ENCODE data around the gene PI16. TPM values are rescaled to one million over a fixed set of nuclear protein-coding genes. Genes with fewer than 3 reads are reported as not detected.

PI16 gene
- total RNA-seq, 1 experiment from 2014 or later: 0.17 TPM

GRCh38 chr6:37007340-37008043 is 53.0 kb downstream of the PI16 start (continued):
- TF ChIP-seq, protein P1, sequence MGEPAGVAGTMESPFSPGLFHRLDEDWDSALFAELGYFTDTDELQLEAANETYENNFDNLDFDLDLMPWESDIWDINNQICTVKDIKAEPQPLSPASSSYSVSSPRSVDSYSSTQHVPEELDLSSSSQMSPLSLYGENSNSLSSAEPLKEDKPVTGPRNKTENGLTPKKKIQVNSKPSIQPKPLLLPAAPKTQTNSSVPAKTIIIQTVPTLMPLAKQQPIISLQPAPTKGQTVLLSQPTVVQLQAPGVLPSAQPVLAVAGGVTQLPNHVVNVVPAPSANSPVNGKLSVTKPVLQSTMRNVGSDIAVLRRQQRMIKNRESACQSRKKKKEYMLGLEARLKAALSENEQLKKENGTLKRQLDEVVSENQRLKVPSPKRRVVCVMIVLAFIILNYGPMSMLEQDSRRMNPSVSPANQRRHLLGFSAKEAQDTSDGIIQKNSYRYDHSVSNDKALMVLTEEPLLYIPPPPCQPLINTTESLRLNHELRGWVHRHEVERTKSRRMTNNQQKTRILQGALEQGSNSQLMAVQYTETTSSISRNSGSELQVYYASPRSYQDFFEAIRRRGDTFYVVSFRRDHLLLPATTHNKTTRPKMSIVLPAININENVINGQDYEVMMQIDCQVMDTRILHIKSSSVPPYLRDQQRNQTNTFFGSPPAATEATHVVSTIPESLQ (CRISPR knock-in tag; IDR thresholded peaks at IDR 0.05): no peak

DNA sequence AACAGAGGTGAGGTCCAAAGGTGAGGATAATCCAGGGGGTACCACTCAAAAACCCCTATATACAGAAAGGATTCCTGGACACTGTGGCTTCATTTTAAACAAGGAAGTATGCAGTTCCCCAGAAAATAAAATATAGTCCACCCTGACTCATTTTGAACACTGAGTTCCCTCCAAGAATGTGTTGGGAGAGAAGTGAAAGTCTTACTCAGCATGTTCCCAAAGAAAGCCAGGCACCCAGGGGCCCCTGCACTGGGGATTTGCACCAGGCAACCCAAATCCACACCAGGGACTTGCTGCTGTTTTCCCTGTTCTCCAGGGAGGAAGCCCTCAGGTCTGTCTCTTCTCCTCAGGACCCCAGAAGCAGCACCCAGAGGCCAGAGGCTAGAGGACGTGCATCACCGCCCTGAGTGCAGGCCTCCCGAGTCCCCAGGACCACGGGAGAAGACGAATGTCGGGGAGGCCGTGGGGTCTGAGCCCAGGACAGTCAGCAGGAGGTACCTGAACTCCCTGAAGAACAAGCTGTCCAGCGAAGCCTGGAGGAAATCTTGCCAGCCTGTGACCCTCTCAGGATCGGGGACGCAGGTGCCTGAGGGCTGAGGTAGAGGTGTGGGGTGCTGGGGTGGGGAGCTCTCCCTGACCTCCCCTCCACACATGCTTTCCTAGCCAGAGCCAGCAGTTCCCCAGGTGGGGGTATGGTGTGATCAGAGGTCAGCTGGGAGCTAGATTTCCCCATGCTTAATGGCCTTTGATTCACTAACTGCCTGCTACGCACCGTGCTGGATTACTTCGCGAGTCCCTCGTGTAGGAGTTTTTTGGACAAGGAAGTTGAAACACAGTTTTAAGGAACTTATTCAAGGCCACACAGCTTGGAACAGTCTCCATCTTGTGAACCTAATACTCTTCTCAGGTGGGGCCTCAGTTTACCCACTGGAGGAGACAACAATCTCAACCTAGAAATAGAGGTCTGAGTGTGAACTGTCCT is 54.2 kb downstream of the PI16 start:
- Mint-ChIP-seq H3K4me3 (no peak overlapping the region), H3K4me1 (0 out of 2 replicates have a peak, but pooled peaks cover under 1% of the 10 kb centered on the region), H3K27ac (no peak overlapping the region), H3K27me3 (ENCODE audit: low read depth) (no peaks in the 10 kb centered on the region), H3K9me3 (no peaks in the 10 kb centered on the region), H3K36me3 (no peaks in the 10 kb centered on the region)
- ATAC-seq (no peak), DNase-seq (ENCODE audit: low spot score) (no peak)
- ChIA-PET CTCF (interaction anchor here (1.0 to 2.3 kb wide), 3 partner anchors 10 to 201 kb away, joined by 3 to 9 read pairs (median 6); no protein-coding TSS in a partner anchor), POLR2A (no interaction called here)
- TF ChIP-seq, protein P2, sequence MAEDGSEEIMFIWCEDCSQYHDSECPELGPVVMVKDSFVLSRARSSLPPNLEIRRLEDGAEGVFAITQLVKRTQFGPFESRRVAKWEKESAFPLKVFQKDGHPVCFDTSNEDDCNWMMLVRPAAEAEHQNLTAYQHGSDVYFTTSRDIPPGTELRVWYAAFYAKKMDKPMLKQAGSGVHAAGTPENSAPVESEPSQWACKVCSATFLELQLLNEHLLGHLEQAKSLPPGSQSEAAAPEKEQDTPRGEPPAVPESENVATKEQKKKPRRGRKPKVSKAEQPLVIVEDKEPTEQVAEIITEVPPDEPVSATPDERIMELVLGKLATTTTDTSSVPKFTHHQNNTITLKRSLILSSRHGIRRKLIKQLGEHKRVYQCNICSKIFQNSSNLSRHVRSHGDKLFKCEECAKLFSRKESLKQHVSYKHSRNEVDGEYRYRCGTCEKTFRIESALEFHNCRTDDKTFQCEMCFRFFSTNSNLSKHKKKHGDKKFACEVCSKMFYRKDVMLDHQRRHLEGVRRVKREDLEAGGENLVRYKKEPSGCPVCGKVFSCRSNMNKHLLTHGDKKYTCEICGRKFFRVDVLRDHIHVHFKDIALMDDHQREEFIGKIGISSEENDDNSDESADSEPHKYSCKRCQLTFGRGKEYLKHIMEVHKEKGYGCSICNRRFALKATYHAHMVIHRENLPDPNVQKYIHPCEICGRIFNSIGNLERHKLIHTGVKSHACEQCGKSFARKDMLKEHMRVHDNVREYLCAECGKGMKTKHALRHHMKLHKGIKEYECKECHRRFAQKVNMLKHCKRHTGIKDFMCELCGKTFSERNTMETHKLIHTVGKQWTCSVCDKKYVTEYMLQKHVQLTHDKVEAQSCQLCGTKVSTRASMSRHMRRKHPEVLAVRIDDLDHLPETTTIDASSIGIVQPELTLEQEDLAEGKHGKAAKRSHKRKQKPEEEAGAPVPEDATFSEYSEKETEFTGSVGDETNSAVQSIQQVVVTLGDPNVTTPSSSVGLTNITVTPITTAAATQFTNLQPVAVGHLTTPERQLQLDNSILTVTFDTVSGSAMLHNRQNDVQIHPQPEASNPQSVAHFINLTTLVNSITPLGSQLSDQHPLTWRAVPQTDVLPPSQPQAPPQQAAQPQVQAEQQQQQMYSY (CRISPR knock-in tag; IDR thresholded peaks at IDR 0.05): no peak
- TF ChIP-seq TEAD1 (CRISPR knock-in tag; IDR thresholded peaks at IDR 0.05): no peak
- TF ChIP-seq FOXP1 (CRISPR knock-in tag; IDR thresholded peaks at IDR 0.05; ENCODE audit: borderline replicate concordance): no peak
- TF ChIP-seq SMAD4 (CRISPR knock-in tag; IDR thresholded peaks at IDR 0.05): no peak
- no peak for TF ChIP-seq IRF2 (CRISPR knock-in tag; IDR thresholded peaks at IDR 0.05; ENCODE audit: borderline replicate concordance, low read depth)
- TF ChIP-seq ZNF423 (CRISPR knock-in tag; IDR thresholded peaks at IDR 0.05): no peak
- TF ChIP-seq, protein P3, sequence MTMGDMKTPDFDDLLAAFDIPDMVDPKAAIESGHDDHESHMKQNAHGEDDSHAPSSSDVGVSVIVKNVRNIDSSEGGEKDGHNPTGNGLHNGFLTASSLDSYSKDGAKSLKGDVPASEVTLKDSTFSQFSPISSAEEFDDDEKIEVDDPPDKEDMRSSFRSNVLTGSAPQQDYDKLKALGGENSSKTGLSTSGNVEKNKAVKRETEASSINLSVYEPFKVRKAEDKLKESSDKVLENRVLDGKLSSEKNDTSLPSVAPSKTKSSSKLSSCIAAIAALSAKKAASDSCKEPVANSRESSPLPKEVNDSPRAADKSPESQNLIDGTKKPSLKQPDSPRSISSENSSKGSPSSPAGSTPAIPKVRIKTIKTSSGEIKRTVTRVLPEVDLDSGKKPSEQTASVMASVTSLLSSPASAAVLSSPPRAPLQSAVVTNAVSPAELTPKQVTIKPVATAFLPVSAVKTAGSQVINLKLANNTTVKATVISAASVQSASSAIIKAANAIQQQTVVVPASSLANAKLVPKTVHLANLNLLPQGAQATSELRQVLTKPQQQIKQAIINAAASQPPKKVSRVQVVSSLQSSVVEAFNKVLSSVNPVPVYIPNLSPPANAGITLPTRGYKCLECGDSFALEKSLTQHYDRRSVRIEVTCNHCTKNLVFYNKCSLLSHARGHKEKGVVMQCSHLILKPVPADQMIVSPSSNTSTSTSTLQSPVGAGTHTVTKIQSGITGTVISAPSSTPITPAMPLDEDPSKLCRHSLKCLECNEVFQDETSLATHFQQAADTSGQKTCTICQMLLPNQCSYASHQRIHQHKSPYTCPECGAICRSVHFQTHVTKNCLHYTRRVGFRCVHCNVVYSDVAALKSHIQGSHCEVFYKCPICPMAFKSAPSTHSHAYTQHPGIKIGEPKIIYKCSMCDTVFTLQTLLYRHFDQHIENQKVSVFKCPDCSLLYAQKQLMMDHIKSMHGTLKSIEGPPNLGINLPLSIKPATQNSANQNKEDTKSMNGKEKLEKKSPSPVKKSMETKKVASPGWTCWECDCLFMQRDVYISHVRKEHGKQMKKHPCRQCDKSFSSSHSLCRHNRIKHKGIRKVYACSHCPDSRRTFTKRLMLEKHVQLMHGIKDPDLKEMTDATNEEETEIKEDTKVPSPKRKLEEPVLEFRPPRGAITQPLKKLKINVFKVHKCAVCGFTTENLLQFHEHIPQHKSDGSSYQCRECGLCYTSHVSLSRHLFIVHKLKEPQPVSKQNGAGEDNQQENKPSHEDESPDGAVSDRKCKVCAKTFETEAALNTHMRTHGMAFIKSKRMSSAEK (CRISPR knock-in tag; IDR thresholded peaks at IDR 0.05; ENCODE audit: borderline replicate concordance): no peak
- no peak for TF ChIP-seq JUN (CRISPR knock-in tag; IDR thresholded peaks at IDR 0.05)
- no peak for TF ChIP-seq ZNF263 (CRISPR knock-in tag; IDR thresholded peaks at IDR 0.05; ENCODE audit: low read depth)
- TF ChIP-seq, protein P4, sequence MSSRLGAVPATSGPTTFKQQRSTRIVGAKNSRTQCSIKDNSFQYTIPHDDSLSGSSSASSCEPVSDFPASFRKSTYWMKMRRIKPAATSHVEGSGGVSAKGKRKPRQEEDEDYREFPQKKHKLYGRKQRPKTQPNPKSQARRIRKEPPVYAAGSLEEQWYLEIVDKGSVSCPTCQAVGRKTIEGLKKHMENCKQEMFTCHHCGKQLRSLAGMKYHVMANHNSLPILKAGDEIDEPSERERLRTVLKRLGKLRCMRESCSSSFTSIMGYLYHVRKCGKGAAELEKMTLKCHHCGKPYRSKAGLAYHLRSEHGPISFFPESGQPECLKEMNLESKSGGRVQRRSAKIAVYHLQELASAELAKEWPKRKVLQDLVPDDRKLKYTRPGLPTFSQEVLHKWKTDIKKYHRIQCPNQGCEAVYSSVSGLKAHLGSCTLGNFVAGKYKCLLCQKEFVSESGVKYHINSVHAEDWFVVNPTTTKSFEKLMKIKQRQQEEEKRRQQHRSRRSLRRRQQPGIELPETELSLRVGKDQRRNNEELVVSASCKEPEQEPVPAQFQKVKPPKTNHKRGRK (CRISPR knock-in tag; IDR thresholded peaks at IDR 0.05; ENCODE audit: borderline replicate concordance): no peak
- TF ChIP-seq ZSCAN18 (CRISPR knock-in tag; IDR thresholded peaks at IDR 0.05): no peak
- TF ChIP-seq, protein P5, sequence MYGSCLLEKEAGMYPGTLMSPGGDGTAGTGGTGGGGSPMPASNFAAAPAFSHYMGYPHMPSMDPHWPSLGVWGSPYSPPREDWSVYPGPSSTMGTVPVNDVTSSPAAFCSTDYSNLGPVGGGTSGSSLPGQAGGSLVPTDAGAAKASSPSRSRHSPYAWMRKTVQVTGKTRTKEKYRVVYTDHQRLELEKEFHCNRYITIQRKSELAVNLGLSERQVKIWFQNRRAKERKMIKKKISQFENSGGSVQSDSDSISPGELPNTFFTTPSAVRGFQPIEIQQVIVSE (CRISPR knock-in tag; IDR thresholded peaks at IDR 0.05; ENCODE audit: borderline replicate concordance): no peak
- TF ChIP-seq, protein P6, sequence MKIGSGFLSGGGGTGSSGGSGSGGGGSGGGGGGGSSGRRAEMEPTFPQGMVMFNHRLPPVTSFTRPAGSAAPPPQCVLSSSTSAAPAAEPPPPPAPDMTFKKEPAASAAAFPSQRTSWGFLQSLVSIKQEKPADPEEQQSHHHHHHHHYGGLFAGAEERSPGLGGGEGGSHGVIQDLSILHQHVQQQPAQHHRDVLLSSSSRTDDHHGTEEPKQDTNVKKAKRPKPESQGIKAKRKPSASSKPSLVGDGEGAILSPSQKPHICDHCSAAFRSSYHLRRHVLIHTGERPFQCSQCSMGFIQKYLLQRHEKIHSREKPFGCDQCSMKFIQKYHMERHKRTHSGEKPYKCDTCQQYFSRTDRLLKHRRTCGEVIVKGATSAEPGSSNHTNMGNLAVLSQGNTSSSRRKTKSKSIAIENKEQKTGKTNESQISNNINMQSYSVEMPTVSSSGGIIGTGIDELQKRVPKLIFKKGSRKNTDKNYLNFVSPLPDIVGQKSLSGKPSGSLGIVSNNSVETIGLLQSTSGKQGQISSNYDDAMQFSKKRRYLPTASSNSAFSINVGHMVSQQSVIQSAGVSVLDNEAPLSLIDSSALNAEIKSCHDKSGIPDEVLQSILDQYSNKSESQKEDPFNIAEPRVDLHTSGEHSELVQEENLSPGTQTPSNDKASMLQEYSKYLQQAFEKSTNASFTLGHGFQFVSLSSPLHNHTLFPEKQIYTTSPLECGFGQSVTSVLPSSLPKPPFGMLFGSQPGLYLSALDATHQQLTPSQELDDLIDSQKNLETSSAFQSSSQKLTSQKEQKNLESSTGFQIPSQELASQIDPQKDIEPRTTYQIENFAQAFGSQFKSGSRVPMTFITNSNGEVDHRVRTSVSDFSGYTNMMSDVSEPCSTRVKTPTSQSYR (CRISPR knock-in tag; IDR thresholded peaks at IDR 0.05): no peak
